ENCODE data around the gene LAPTM5. TPM values are rescaled to one million over a fixed set of nuclear protein-coding genes. Genes with fewer than 3 reads are reported as not detected.

The LAPTM5 gene
- total and polyA plus RNA-seq, 2 of the 13 experiments (the other 11 are each of a cell fraction or from before 2014, with no cell fraction given): 0.41 to 0.86 TPM

GRCh38 chr1:30756545-30757351 is 826 bp downstream of the LAPTM5 start:
- BruUV-seq (replicated peaks): no TSS peak
- no peaks in the 10 kb centered on the region for H3K79me2 ChIP-seq (ENCODE audit: insufficient read depth, low read length)
- ChIA-PET POLR2A (no interaction called here), CTCF (ENCODE audit: low intra/inter-chr PET ratio, low total read pairs) (no interaction called here)
- ATAC-seq (peak; percentile 20; the same call in 1 of the 3 replicates), DNase-seq (ENCODE audit: low spot score) (no peak), FAIRE-seq (no peak)
- H2AFZ ChIP-seq (ENCODE audit: low read length): no peak overlapping the region
- H3K4me2 ChIP-seq (ENCODE audit: low read depth, low read length): no peak overlapping the region
- no peak overlapping the region for H3K9ac ChIP-seq (ENCODE audit: insufficient read depth, low read depth, low read length)
- in situ Hi-C loops (cut with HindIII; ENCODE audit: extremely low pct_ligation_motif_present, low pct_unique_long_range_greater_than_20kb): no loop called here
- H3K27ac ChIP-seq (ENCODE audit: extremely low read length, insufficient read depth, low read length): no peak overlapping the region
- WGBS (ENCODE audit: low lambda C conversion rate): 38% methylated on average over 6 of the region's 17 CpGs
- H3K9me3 ChIP-seq (ENCODE audit: low read length): no peaks in the 10 kb centered on the region
- H3K4me3 ChIP-seq (replicated peaks in 1 of 3; ENCODE audit: insufficient read depth in 1 of 3, low read depth in 2 of 3, low read length in 3 of 3): no peak overlapping the region
- H4K20me1 ChIP-seq (ENCODE audit: insufficient read depth, low read length): no peaks in the 10 kb centered on the region
- H3K36me3 ChIP-seq (replicated peaks in 1 of 2; ENCODE audit: control insufficient read depth in 1 of 2, insufficient read depth in 2 of 2, low read length in 2 of 2): no peaks in the 10 kb centered on the region
- peaks cover 12% of the 10 kb centered on the region for H3K4me1 ChIP-seq (ENCODE audit: insufficient read depth, low read length)
- H3K27me3 ChIP-seq (ENCODE audit: control insufficient read depth in 1 of 2, insufficient read depth in 2 of 2, low read length in 2 of 2): peaks cover 4 to 34% of the 10 kb centered on the region in 2 experiments; a peak in 3 of 5 replicates
- intact Hi-C loops (cut with micrococcal nuclease; ENCODE audit: unreplicated experiment): no loop called here
- TF ChIP-seq NKX3-1 (CRISPR knock-in tag; IDR thresholded peaks at IDR 0.05) (no peak), ZNF740 (CRISPR knock-in tag; IDR thresholded peaks at IDR 0.05) (no peak), MAF1 (CRISPR knock-in tag; IDR thresholded peaks at IDR 0.05; ENCODE audit: borderline replicate concordance) (no peak), ZNF792 (CRISPR knock-in tag; IDR thresholded peaks at IDR 0.05) (no peak), ZNF292 (CRISPR knock-in tag; IDR thresholded peaks at IDR 0.05; ENCODE audit: borderline replicate concordance, low read depth) (no peak), IKZF5 (CRISPR knock-in tag; IDR thresholded peaks at IDR 0.05) (no peak), ZBTB34 (CRISPR knock-in tag; IDR thresholded peaks at IDR 0.05) (no peak), TCF7 (IDR thresholded peaks at IDR 0.05; ENCODE audit: low read depth) (no peak), MLLT10 (CRISPR knock-in tag; IDR thresholded peaks at IDR 0.05) (no peak), GATA4 (IDR thresholded peaks at IDR 0.05; ENCODE audit: borderline replicate concordance, low read depth) (no peak), ZNF768 (CRISPR knock-in tag; IDR thresholded peaks at IDR 0.05) (peak; percentile 78), FOSL2 (CRISPR knock-in tag; IDR thresholded peaks at IDR 0.05) (peak; percentile 57), MEIS1 (CRISPR knock-in tag; IDR thresholded peaks at IDR 0.05; ENCODE audit: borderline replicate concordance) (no peak), ZNF770 (CRISPR knock-in tag; IDR thresholded peaks at IDR 0.05) (no peak), DNMT1 (CRISPR knock-in tag; IDR thresholded peaks at IDR 0.05) (no peak), THAP7 (CRISPR knock-in tag; IDR thresholded peaks at IDR 0.05) (no peak), HNRNPUL1 (IDR thresholded peaks at IDR 0.05; ENCODE audit: low read depth, low read length) (no peak), ZBTB2 (CRISPR knock-in tag; IDR thresholded peaks at IDR 0.05; ENCODE audit: low read depth) (no peak)

Data from HepG2 (cell line).